ENCODE results near the gene POC5. TPM values are rescaled to one million over a fixed set of nuclear protein-coding genes. Genes with fewer than 3 reads are reported as not detected.

POC5 gene
- total RNA-seq, 1 experiment from 2014 or later: 9.7 TPM

DNA sequence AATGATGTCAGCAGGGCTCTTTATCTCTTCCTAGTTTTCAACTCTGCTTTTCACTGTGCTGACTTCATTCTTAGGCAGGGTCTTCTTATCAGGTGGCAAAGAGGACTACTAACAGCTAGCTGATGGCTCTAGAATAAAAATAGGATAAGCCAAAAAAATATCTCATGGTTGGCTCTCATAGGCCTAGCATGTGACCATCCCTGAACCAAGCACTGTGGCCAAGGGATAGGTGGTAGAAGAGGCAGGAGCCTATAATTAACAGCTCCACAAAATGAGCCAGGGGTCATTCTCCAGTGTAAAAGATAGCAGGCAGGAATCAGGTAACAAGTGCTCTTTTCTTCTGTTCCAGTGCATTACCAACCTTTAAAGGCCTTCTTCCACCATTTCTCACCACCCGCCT, 84.9 kb downstream of the POC5 start:
- Histone ChIP-seq H3K36me3 (ENCODE audit: low read depth, low read length) (no peaks in the 10 kb centered on the region), H2AFZ (ENCODE audit: low read length) (no peak overlapping the region), H3K4me3 (ENCODE audit: low read length) (no peak overlapping the region), H4K20me1 (ENCODE audit: low read length) (no peaks in the 10 kb centered on the region), H3F3A (ENCODE audit: low read length, unreplicated experiment) (no peaks in the 10 kb centered on the region), H3K9ac (ENCODE audit: low read length) (no peak overlapping the region), H3K9me2 (replicated peaks; ENCODE audit: low read length) (no peaks in the 10 kb centered on the region), H3K27me3 (ENCODE audit: low read length) (no peaks in the 10 kb centered on the region), H3K4me1 (ENCODE audit: insufficient read depth, low read length) (peaks cover 3% of the 10 kb centered on the region), H3K4me2 (ENCODE audit: low read length) (no peak overlapping the region), H3K79me2 (ENCODE audit: low read length) (no peaks in the 10 kb centered on the region), H3K27ac (ENCODE audit: low read length) (no peak overlapping the region), H3K9me3 (ENCODE audit: low read length) (no peaks in the 10 kb centered on the region)
- no TSS peak for BruUV-seq (replicated peaks)
- ChIA-PET POLR2A (ENCODE audit: unreplicated experiment) (no interaction called here), CTCF (no interaction called here)
- ATAC-seq (no peak), DNase-seq (no peak)
- intact Hi-C loops (cut with micrococcal nuclease): no loop called here
- TF ChIP-seq EZH2phosphoT487 (IDR thresholded peaks at IDR 0.05; ENCODE audit: borderline replicate concordance, low read length): no peak
- TF ChIP-seq, protein P1, sequence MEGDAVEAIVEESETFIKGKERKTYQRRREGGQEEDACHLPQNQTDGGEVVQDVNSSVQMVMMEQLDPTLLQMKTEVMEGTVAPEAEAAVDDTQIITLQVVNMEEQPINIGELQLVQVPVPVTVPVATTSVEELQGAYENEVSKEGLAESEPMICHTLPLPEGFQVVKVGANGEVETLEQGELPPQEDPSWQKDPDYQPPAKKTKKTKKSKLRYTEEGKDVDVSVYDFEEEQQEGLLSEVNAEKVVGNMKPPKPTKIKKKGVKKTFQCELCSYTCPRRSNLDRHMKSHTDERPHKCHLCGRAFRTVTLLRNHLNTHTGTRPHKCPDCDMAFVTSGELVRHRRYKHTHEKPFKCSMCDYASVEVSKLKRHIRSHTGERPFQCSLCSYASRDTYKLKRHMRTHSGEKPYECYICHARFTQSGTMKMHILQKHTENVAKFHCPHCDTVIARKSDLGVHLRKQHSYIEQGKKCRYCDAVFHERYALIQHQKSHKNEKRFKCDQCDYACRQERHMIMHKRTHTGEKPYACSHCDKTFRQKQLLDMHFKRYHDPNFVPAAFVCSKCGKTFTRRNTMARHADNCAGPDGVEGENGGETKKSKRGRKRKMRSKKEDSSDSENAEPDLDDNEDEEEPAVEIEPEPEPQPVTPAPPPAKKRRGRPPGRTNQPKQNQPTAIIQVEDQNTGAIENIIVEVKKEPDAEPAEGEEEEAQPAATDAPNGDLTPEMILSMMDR (conservative IDR thresholded peaks at IDR 0.05; ENCODE audit: low read depth, low read length): no peak
- TF ChIP-seq EZH2 (IDR thresholded peaks at IDR 0.05; ENCODE audit: low read length, unreplicated experiment): no peak

DNA sequence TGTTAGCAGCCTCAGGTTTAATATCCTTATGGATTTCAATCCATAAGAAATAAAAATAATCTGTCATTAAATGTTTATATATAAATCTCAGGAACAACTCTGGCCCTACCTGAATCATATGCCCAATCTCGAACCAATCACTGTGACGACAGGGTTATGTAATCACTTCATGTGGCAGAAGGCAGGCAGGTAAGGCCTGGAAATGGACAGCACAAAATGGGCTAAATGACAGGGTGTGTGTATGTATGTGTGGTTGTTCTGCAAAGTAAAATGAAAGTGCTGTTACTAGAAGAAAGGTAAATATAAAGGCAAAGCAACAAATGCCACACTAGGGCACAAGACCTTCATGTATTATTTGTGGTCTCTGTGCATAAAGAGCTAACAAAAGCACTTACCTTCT, 86.4 kb downstream of the POC5 start:
- no peak for TF ChIP-seq EZH2 (IDR thresholded peaks at IDR 0.05; ENCODE audit: low read length, unreplicated experiment)
- TF ChIP-seq, protein P1 (conservative IDR thresholded peaks at IDR 0.05; ENCODE audit: low read depth, low read length): no peak
- TF ChIP-seq EZH2phosphoT487 (IDR thresholded peaks at IDR 0.05; ENCODE audit: borderline replicate concordance, low read length): no peak
- no peaks in the 10 kb centered on the region; the same call in 1 of the 2 replicates for H3K4me1 ChIP-seq (ENCODE audit: insufficient read depth, low read length)
- no peaks in the 10 kb centered on the region for H4K20me1 ChIP-seq (ENCODE audit: low read length)
- DNase-seq: no peak
- POLR2A ChIA-PET (ENCODE audit: unreplicated experiment): no interaction called here
- H2AFZ ChIP-seq (ENCODE audit: low read length): no peak overlapping the region
- no peak overlapping the region for H3K4me2 ChIP-seq (ENCODE audit: low read length)
- no TSS peak for BruUV-seq (replicated peaks)
- no peaks in the 10 kb centered on the region for H3K9me3 ChIP-seq (ENCODE audit: low read length)
- no peaks in the 10 kb centered on the region for H3K9me2 ChIP-seq (replicated peaks; ENCODE audit: low read length)
- H3K36me3 ChIP-seq (ENCODE audit: low read depth, low read length): no peaks in the 10 kb centered on the region
- no peak for ATAC-seq
- H3K27me3 ChIP-seq (ENCODE audit: low read length): no peaks in the 10 kb centered on the region
- no peak overlapping the region for H3K4me3 ChIP-seq (ENCODE audit: low read length)
- no peak overlapping the region for H3K9ac ChIP-seq (ENCODE audit: low read length)
- no peaks in the 10 kb centered on the region for H3K79me2 ChIP-seq (ENCODE audit: low read length)
- H3F3A ChIP-seq (ENCODE audit: low read length, unreplicated experiment): no peaks in the 10 kb centered on the region
- CTCF ChIA-PET: no interaction called here
- intact Hi-C loops (cut with micrococcal nuclease): no loop called here
- H3K27ac ChIP-seq (ENCODE audit: low read length): no peak overlapping the region

DNA sequence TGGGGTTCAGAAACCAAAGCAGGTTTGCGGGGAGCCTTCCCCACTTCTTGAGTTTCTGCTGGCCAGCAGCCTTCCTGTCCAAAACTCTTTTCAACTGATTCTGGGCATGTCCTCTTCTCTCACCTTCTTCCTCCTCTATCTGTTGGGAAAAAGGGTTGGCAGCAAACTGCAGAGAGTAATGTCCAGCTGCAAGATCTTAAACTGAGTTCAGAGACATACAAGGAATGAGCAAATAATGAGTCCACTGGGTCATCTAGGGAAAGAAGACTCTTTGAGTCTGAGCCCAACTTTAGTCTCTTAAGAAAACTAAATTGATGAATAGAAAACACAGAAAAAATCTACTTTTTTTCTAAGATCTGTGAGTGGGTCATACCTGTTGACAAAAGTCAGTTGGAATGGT, 89.4 kb downstream of the POC5 start:
- Histone ChIP-seq H3F3A (ENCODE audit: low read length, unreplicated experiment) (peaks cover 8% of the 10 kb centered on the region), H3K79me2 (ENCODE audit: low read length) (no peaks in the 10 kb centered on the region), H3K27ac (ENCODE audit: low read length) (no peak overlapping the region), H4K20me1 (ENCODE audit: low read length) (no peaks in the 10 kb centered on the region), H3K36me3 (ENCODE audit: low read depth, low read length) (no peaks in the 10 kb centered on the region), H3K9me3 (ENCODE audit: low read length) (no peaks in the 10 kb centered on the region), H3K4me3 (ENCODE audit: low read length) (no peak overlapping the region), H3K9ac (ENCODE audit: low read length) (no peak overlapping the region), H3K4me2 (ENCODE audit: low read length) (no peak overlapping the region), H3K9me2 (replicated peaks; ENCODE audit: low read length) (no peaks in the 10 kb centered on the region), H3K27me3 (ENCODE audit: low read length) (no peaks in the 10 kb centered on the region), H3K4me1 (ENCODE audit: insufficient read depth, low read length) (peaks cover 18% of the 10 kb centered on the region), H2AFZ (ENCODE audit: low read length) (no peak overlapping the region)
- CTCF ChIA-PET: no interaction called here
- POLR2A ChIA-PET (ENCODE audit: unreplicated experiment): no interaction called here
- DNase-seq (no peak), ATAC-seq (no peak)
- TF ChIP-seq, protein P1 (conservative IDR thresholded peaks at IDR 0.05; ENCODE audit: low read depth, low read length): no peak
- TF ChIP-seq EZH2phosphoT487 (IDR thresholded peaks at IDR 0.05; ENCODE audit: borderline replicate concordance, low read length) (no peak), EZH2 (IDR thresholded peaks at IDR 0.05; ENCODE audit: low read length, unreplicated experiment) (no peak)
- intact Hi-C loops (cut with micrococcal nuclease): no loop called here
- BruUV-seq (replicated peaks): no TSS peak

Measured in PC-3 (cell line).